Erythroblast (primary cell): Measurements from ENCODE around the gene BGLAP.

ENCODE experiments used
- GATA1 ChIP-seq: IDR thresholded peaks from 2 replicates; pipeline ENCODE4 v1.6.1; 2011; ENCODE audit warnings: low read depth, mild to moderate bottlenecking, control low read depth, low read length, moderate library complexity
- POLR2A ChIP-seq: IDR thresholded peaks from 2 replicates; pipeline ENCODE4 v1.6.1; 2011; ENCODE audit warnings: mild to moderate bottlenecking, low read length

GRCh38 chr1:156203331-156203730 is 38.7 kb upstream of the BGLAP start:
- TF ChIP-seq GATA1 (no peak), POLR2A (no peak)
